Activated CD4-positive, alpha-beta T cell treated with anti-CD3 and anti-CD28 coated beads for 24 hours (primary cell): Measurements from ENCODE around the gene TRIM14.

Source experiments
- DNase-seq, 2 donors: peaks; one replicate each; pipeline ENCODE4 v3.0.0-alpha.2; 2020; ENCODE audit warnings: low read depth in 2 of 2

TRIM14 gene

GRCh38 chr9:98118640-98119601, at the start of gene TRIM14:
TRIM14 (minus strand) TSS chr9:98119222; CDS start chr9:98119188, 34 bp downstream.
- peak; percentile 27 to 49 for DNase-seq

GRCh38 chr9:98168153-98168780, 49.2 kb upstream of the TRIM14 start:
- no peak for DNase-seq

GRCh38 chr9:98164912-98165311, 45.9 kb upstream of the TRIM14 start:
- no peak for DNase-seq

- no peak for DNase-seq
Observed at GRCh38 chr9:98162613-98163012, 43.6 kb upstream of the TRIM14 start.

- DNase-seq, result no peak
Observed at GRCh38 chr9:98161851-98162250, 42.8 kb upstream of the TRIM14 start.

GRCh38 chr9:98159790-98160189, 40.8 kb upstream of the TRIM14 start:
- DNase-seq, result no peak

- no peak for DNase-seq
Observed at GRCh38 chr9:98159301-98159700, 40.3 kb upstream of the TRIM14 start.

GRCh38 chr9:98158071-98158831, 39.2 kb upstream of the TRIM14 start:
- DNase-seq, result no peak

- no peak for DNase-seq
Observed at GRCh38 chr9:98157372-98157771, 38.4 kb upstream of the TRIM14 start.

- DNase-seq, result no peak
Observed at GRCh38 chr9:98154678-98155077, 35.7 kb upstream of the TRIM14 start.

- DNase-seq, result no peak
Observed at GRCh38 chr9:98152526-98152925, 33.5 kb upstream of the TRIM14 start.

GRCh38 chr9:98150721-98151120, 31.7 kb upstream of the TRIM14 start:
- DNase-seq, result no peak

GRCh38 chr9:98150164-98150563, 31.1 kb upstream of the TRIM14 start:
- no peak for DNase-seq

- DNase-seq, result no peak
Observed at GRCh38 chr9:98149422-98149821, 30.4 kb upstream of the TRIM14 start.

- no peak for DNase-seq
Observed at GRCh38 chr9:98148486-98148885, 29.5 kb upstream of the TRIM14 start.

- no peak for DNase-seq
Observed at GRCh38 chr9:98147582-98147981, 28.6 kb upstream of the TRIM14 start.

- no peak for DNase-seq
Observed at GRCh38 chr9:98146101-98146991, 27.3 kb upstream of the TRIM14 start.

- DNase-seq, result no peak
Observed at GRCh38 chr9:98144631-98145030, 25.6 kb upstream of the TRIM14 start.

GRCh38 chr9:98144076-98144475, 25.1 kb upstream of the TRIM14 start:
- DNase-seq, result no peak

- DNase-seq, result no peak
Observed at GRCh38 chr9:98142925-98143481, 24.0 kb upstream of the TRIM14 start.
